Calu3 (cell line): ENCODE measurements around the gene BHLHE40. TPM values are rescaled to one million over a fixed set of nuclear protein-coding genes. Genes with fewer than 3 reads are reported as not detected.

Experiments used
- BruUV-seq: library from RNA; stranded (reverse); fragments of 400-500 nt; replicated peaks from 2 replicates; lab custom pipeline; 2021; lab: Mats Ljungman, UMichigan
- CTCF ChIA-PET: fragments of 300-600 bp; sonication (Branson Sonifier 250); formaldehyde crosslinking; loops from one replicate; lab custom pipeline; 2022; ENCODE audit warnings: antibody characterized with exemption; lab: Charles Lee
- DNase-seq: peaks from one replicate; pipeline ENCODE4 v3.0.0; 2022
- H3K27ac Mint-ChIP-seq: one replicate; pipeline ENCODE4 v1.8.0; 2022; ENCODE audit warnings: mixed read lengths; ENCODE audit not compliant: unreplicated experiment
- H3K27me3 Mint-ChIP-seq: one replicate; pipeline ENCODE4 v1.8.0; 2022; ENCODE audit warnings: mixed read lengths; ENCODE audit not compliant: unreplicated experiment
- H3K36me3 Mint-ChIP-seq: one replicate; pipeline ENCODE4 v1.8.0; 2022; ENCODE audit warnings: mild to moderate bottlenecking, moderate library complexity, mixed read lengths; ENCODE audit not compliant: insufficient read depth, unreplicated experiment
- H3K4me1 Mint-ChIP-seq: one replicate; pipeline ENCODE4 v1.8.0; 2022; ENCODE audit warnings: mild to moderate bottlenecking, low read depth, mixed read lengths; ENCODE audit not compliant: unreplicated experiment
- H3K4me3 Mint-ChIP-seq: one replicate; pipeline ENCODE4 v1.8.0; 2022; ENCODE audit warnings: mild to moderate bottlenecking, low read depth, moderate library complexity, mixed read lengths; ENCODE audit not compliant: unreplicated experiment
- H3K9me3 Mint-ChIP-seq: one replicate; pipeline ENCODE4 v1.8.0; 2022; ENCODE audit warnings: low read depth, mixed read lengths; ENCODE audit not compliant: unreplicated experiment
- intact Hi-C: fragments of 100-400 bp; cut with micrococcal nuclease; formaldehyde crosslinking; loops from one replicate; pipeline ENCODE4 v1.10.0; 2022; ENCODE audit not compliant: unreplicated experiment
- total RNA-seq: library from RNA; stranded (reverse); gene quantifications from 2 replicates; pipeline ENCODE4 v1.2.3, GENCODE V29; 2022
- TF ChIP-seq, protein P1 (sequence below): fragments of 200-600 bp; IDR thresholded peaks from one replicate; pipeline ENCODE4 v1.8.0; 2022; ENCODE audit warnings: antibody characterized with exemption; ENCODE audit not compliant: unreplicated experiment

BHLHE40 gene
- total RNA-seq, 1 experiment from 2014 or later, result 71.9 TPM

DNA sequence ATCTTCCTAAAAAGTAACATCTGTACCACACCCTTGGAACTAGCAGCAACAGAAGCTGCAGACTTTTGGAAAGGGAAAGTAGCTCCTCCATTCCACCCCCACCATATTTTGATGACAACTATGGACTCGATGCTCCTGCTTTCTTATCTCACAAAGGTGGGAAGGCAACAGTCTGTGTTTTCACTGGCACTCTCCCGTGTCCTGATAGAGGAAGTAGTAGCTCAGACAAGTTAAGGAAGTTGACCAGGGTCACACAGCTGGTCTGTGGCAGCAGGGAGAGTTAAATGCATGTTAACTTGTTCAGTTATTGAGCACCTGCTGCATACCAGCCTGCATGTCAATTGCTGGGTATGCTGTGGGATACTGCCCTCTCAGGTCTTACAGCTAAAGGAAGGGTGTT lies 33.1 kb downstream of the BHLHE40 start:
- H3K36me3 Mint-ChIP-seq, result peaks cover 22% of the 10 kb centered on the region
- peaks cover 68% of the 10 kb centered on the region for H3K4me1 Mint-ChIP-seq
- no peak overlapping the region for H3K4me3 Mint-ChIP-seq
- H3K27ac Mint-ChIP-seq, result peak overlapping the region; percentile 71
- CTCF ChIA-PET, result interaction anchor here (0.7 to 1.7 kb wide), 6 partner anchors 7 to 297 kb away, joined by 3 to 8 read pairs (median 3); partner anchors contain the start of gene BHLHE40
- TF ChIP-seq, protein P1, sequence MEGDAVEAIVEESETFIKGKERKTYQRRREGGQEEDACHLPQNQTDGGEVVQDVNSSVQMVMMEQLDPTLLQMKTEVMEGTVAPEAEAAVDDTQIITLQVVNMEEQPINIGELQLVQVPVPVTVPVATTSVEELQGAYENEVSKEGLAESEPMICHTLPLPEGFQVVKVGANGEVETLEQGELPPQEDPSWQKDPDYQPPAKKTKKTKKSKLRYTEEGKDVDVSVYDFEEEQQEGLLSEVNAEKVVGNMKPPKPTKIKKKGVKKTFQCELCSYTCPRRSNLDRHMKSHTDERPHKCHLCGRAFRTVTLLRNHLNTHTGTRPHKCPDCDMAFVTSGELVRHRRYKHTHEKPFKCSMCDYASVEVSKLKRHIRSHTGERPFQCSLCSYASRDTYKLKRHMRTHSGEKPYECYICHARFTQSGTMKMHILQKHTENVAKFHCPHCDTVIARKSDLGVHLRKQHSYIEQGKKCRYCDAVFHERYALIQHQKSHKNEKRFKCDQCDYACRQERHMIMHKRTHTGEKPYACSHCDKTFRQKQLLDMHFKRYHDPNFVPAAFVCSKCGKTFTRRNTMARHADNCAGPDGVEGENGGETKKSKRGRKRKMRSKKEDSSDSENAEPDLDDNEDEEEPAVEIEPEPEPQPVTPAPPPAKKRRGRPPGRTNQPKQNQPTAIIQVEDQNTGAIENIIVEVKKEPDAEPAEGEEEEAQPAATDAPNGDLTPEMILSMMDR, result no peak
- H3K9me3 Mint-ChIP-seq, result peaks cover 5% of the 10 kb centered on the region
- DNase-seq, result no peak
- intact Hi-C loops, result loop anchor here (2.0 kb wide), 1 partner anchor 18 kb away; no protein-coding TSS in a partner anchor
- H3K27me3 Mint-ChIP-seq, result no peaks in the 10 kb centered on the region
- no TSS peak for BruUV-seq

DNA sequence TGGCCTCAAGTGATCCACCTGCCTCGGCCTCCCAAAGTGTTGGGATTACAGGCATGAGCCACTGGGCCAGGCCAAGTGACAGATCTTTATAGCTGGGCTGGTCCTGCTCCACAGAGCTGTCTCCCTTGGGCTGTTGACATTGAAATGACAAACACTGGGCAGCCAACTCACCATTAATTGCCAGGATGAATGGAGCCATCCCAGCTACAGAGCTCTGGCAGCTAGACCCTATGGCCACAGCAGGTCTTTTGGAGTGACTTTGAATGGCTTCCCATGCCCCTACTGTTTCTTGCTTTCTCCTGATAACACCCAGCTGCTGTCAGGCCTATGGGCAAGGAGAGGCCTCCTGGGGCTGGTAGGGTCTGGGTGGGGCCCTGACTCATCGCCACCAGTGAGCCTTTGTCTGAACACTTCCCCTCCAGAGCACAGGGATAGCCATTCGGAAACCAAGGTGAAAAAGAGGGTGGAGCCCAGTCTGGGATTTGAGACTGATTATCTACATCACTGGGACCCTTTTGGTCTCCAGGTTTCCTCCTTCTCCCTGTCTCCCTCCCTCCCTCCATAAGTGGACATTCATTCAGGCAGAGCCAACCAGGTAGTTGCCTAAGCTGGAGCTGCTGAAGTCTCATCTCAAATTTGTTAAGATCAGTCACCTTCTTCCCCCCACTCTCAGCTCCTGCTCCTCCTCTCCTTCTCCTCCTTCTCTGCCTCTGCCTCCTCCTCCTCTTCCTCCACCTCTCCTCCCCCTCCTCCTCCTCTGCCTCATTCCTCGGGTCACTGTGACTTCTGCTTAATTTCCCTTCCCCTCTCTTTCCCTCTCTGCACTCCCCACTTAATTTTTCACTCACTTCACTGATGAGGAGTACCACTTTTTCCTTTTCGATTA lies 34.0 kb downstream of the BHLHE40 start:
- Mint-ChIP-seq H3K4me3 (no peak overlapping the region), H3K27me3 (no peaks in the 10 kb centered on the region), H3K4me1 (peaks cover 74% of the 10 kb centered on the region), H3K27ac (peak overlapping the region; percentile 83), H3K36me3 (peaks cover 29% of the 10 kb centered on the region), H3K9me3 (peaks cover 5% of the 10 kb centered on the region)
- TF ChIP-seq, protein P1, result no peak
- peak; percentile 84 for DNase-seq
- CTCF ChIA-PET, result interaction anchor here (0.7 to 1.7 kb wide), 8 partner anchors 8 to 302 kb away, joined by 3 to 8 read pairs (median 3); partner anchors contain the start of gene BHLHE40
- BruUV-seq, result no TSS peak
- intact Hi-C loops, result loop anchor here (2.0 kb wide), 1 partner anchor 18 kb away; no protein-coding TSS in a partner anchor

DNA sequence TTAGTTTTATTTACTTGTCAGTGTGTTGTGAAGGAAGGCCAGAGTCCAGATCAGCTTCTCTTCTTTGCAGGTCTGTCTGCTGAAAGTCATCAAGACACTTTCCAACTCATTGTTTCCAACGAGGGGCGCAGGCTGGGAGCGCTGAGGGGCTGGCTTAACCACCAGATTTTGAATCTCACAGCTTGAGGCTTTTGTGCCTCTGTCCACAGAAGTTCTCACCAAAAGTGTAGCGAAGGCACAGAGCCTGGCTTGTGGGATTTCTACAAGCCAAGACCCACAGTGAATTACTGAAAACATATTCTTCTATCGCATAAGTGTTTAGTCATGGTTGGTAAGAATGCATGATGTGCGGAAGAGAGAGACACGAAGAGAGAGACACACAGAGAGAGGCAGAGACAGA lies 35.2 kb downstream of the BHLHE40 start:
- no peak for DNase-seq
- intact Hi-C loops, result no loop called here
- H3K27ac Mint-ChIP-seq, result peak overlapping the region; percentile 76

DNA sequence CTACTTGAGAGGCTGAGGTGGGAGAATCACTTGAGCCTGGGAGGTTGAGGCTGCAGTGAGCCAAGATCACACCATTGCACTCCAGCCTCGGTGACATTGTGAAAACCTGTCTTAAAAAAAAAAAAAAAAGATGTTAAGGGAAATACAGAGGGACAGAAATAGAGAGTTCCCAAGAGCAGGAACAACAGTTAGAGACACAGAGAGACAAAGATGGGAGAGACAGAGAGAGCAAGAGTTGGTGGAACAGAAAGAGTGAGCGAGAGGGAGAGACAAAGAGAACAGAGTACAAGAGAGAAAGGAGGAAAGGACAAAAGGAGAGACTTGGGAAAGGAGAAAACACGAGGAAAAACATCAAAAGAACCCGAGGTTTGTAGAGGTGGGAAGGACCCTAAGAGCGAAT lies 35.8 kb downstream of the BHLHE40 start:
- H3K27me3 Mint-ChIP-seq, result no peaks in the 10 kb centered on the region
- intact Hi-C loops, result no loop called here
- H3K4me1 Mint-ChIP-seq, result peaks cover 85% of the 10 kb centered on the region

More for the DNA sequence above, 35.2 kb downstream of the BHLHE40 start:
- no peak overlapping the region for H3K4me3 Mint-ChIP-seq
- peaks cover 81% of the 10 kb centered on the region for H3K4me1 Mint-ChIP-seq
- CTCF ChIA-PET, result no interaction called here
- H3K27me3 Mint-ChIP-seq, result no peaks in the 10 kb centered on the region
- H3K36me3 Mint-ChIP-seq, result peaks cover 31% of the 10 kb centered on the region
- peaks cover 5% of the 10 kb centered on the region for H3K9me3 Mint-ChIP-seq
- no TSS peak for BruUV-seq
- TF ChIP-seq, protein P1, result no peak

More for the DNA sequence above, 35.8 kb downstream of the BHLHE40 start:
- no peak for DNase-seq
- no TSS peak for BruUV-seq
- TF ChIP-seq, protein P1, result no peak
- H3K4me3 Mint-ChIP-seq, result no peak overlapping the region
- H3K36me3 Mint-ChIP-seq, result peaks cover 35% of the 10 kb centered on the region
- CTCF ChIA-PET, result interaction anchor here (3.3 kb wide), 1 partner anchor 28 kb away, joined by 13 read pairs; no protein-coding TSS in a partner anchor
- peaks cover 5% of the 10 kb centered on the region for H3K9me3 Mint-ChIP-seq
- peak overlapping the region; percentile 76 for H3K27ac Mint-ChIP-seq
